Measurements from ENCODE around the gene ITGAV.
A peak's percentile ranks its signal among the peaks of the same experiment; 100 is the strongest.

The ITGAV gene

GRCh38 chr2:186611526-186611925 is 21.7 kb downstream of the ITGAV start:
- Mint-ChIP-seq H3K4me3 (no peak overlapping the region), H3K36me3 (ENCODE audit: low read depth) (peaks cover 8% of the 10 kb centered on the region), H3K4me1 (peaks cover 7% of the 10 kb centered on the region), H3K27me3 (ENCODE audit: low read depth) (no peaks in the 10 kb centered on the region), H3K9me3 (no peaks in the 10 kb centered on the region), H3K27ac (no peak overlapping the region)
- TF ChIP-seq CTCF (IDR thresholded peaks at IDR 0.05; ENCODE audit: unreplicated experiment in 3 of 3): no peak

- peak overlapping the region in 2 of 3 experiments; percentile 33 to 64 for H3K27ac Mint-ChIP-seq
- peaks cover 8% of the 10 kb centered on the region for H3K36me3 Mint-ChIP-seq (ENCODE audit: low read depth)
- TF ChIP-seq CTCF (IDR thresholded peaks at IDR 0.05; ENCODE audit: unreplicated experiment in 3 of 3): no peak
- H3K4me3 Mint-ChIP-seq: no peak overlapping the region
- H3K27me3 Mint-ChIP-seq (ENCODE audit: low read depth): no peaks in the 10 kb centered on the region
- peaks cover 9% of the 10 kb centered on the region for H3K4me1 Mint-ChIP-seq
- no peaks in the 10 kb centered on the region for H3K9me3 Mint-ChIP-seq
These were observed 22.2 kb downstream of the ITGAV start for GRCh38 chr2:186612026-186612425.

GRCh38 chr2:186612555-186613440 is 22.9 kb downstream of the ITGAV start:
- Mint-ChIP-seq H3K36me3 (ENCODE audit: low read depth) (peaks cover 6% of the 10 kb centered on the region), H3K4me1 (peaks cover 14% of the 10 kb centered on the region), H3K4me3 (no peak overlapping the region), H3K27ac (peak overlapping the region; percentile 58 to 64 (median 63)), H3K27me3 (ENCODE audit: low read depth) (no peaks in the 10 kb centered on the region), H3K9me3 (no peaks in the 10 kb centered on the region)
- no peak for TF ChIP-seq CTCF (IDR thresholded peaks at IDR 0.05; ENCODE audit: unreplicated experiment in 3 of 3)

GRCh38 chr2:186614373-186614772 is 24.5 kb downstream of the ITGAV start:
- H3K27ac Mint-ChIP-seq: no peak overlapping the region
- no peaks in the 10 kb centered on the region for H3K9me3 Mint-ChIP-seq
- no peaks in the 10 kb centered on the region for H3K27me3 Mint-ChIP-seq (ENCODE audit: low read depth)
- peaks cover 11% of the 10 kb centered on the region for H3K4me1 Mint-ChIP-seq
- H3K4me3 Mint-ChIP-seq: no peak overlapping the region
- TF ChIP-seq CTCF (IDR thresholded peaks at IDR 0.05; ENCODE audit: unreplicated experiment in 3 of 3): no peak
- peaks cover 4% of the 10 kb centered on the region for H3K36me3 Mint-ChIP-seq (ENCODE audit: low read depth)

- Mint-ChIP-seq H3K9me3 (no peaks in the 10 kb centered on the region), H3K27me3 (ENCODE audit: low read depth) (no peaks in the 10 kb centered on the region), H3K4me3 (no peak overlapping the region), H3K4me1 (peaks cover 8% of the 10 kb centered on the region), H3K27ac (no peak overlapping the region), H3K36me3 (ENCODE audit: low read depth) (peaks cover 4% of the 10 kb centered on the region)
- no peak for TF ChIP-seq CTCF (IDR thresholded peaks at IDR 0.05; ENCODE audit: unreplicated experiment in 3 of 3)
These were observed 27.3 kb downstream of the ITGAV start for GRCh38 chr2:186617148-186617547.

GRCh38 chr2:186617771-186618170 is 27.9 kb downstream of the ITGAV start:
- Mint-ChIP-seq H3K27me3 (ENCODE audit: low read depth) (no peaks in the 10 kb centered on the region), H3K36me3 (ENCODE audit: low read depth) (peaks cover 7% of the 10 kb centered on the region), H3K4me1 (peaks cover 8% of the 10 kb centered on the region), H3K27ac (peak overlapping the region in 2 of 3 experiments; percentile 36 to 56), H3K9me3 (no peaks in the 10 kb centered on the region), H3K4me3 (no peak overlapping the region)
- no peak for TF ChIP-seq CTCF (IDR thresholded peaks at IDR 0.05; ENCODE audit: unreplicated experiment in 3 of 3)
